HG02884 (cell line): Measurements from ENCODE around the gene WNT3A.

Source experiments
- ATAC-seq: cut with Tn5 transposase; IDR thresholded peaks from one replicate; pipeline ENCODE4 v1.9.1; 2021; ENCODE audit warnings: mild to moderate bottlenecking, moderate library complexity; ENCODE audit not compliant: unreplicated experiment

WNT3A gene

GRCh38 chr1:228109962-228110488 is 103.2 kb downstream of the WNT3A start:
- no peak for ATAC-seq

DNA sequence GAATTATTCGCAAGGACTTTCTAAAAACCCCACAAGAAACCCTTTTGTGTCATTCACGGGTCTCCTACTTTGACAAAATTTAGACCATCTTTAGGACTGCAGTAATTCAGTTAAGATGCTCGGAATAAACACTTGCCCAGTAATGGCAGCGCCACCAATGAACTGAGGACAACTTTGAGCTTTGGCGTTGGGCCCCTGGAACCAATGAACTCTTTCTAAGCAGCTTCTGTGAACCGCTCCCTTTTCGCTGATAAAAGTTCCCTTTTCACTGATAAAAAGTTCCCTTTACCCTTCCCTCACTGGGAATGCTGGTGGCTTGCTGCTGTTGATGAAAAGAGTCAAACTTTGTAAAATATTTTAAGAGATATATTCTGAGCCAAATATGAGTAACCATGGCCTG is 103.8 kb downstream of the WNT3A start:
- ATAC-seq, result no peak
